Adrenal gland (tissue), 12 donors: ENCODE data around the gene ETF1. TPM values are rescaled to one million over a fixed set of nuclear protein-coding genes. Genes with fewer than 3 reads are reported as not detected.
A peak's percentile ranks its signal among the peaks of the same experiment; 100 is the strongest.

ENCODE experiments used
- DNase-seq, 7 donors: peaks; one replicate each; pipeline ENCODE4 v3.0.0-alpha.2; 2019 to 2020
- H3K27ac ChIP-seq, 5 donors: fragments of 200-600 bp; sonication (generic) in 4 of 5; 1 replicate in 3 of 5; 2 replicates in 2 of 5; pipeline versions ENCODE4 v1.5.1 to v1.8.0; 2016 to 2020; ENCODE audit warnings: mild to moderate bottlenecking in 1 of 5
- H3K27me3 ChIP-seq: fragments of 200-600 bp; 2 replicates; pipeline ENCODE4 v1.8.0; 2021
- H3K36me3 ChIP-seq, 2 donors: fragments of 200-600 bp; replicated peaks in 1 of 2; 1 replicate in 1 of 2; 2 replicates in 1 of 2; pipeline versions ENCODE4 v1.5.1 to v1.8.0; 2018 to 2022
- H3K4me1 ChIP-seq, 2 donors: fragments of 200-600 bp; replicated peaks in 1 of 2; 1 replicate in 1 of 2; 2 replicates in 1 of 2; pipeline versions ENCODE4 v1.5.1 to v1.8.0; 2018 to 2021
- H3K4me3 ChIP-seq, 4 donors: fragments of 200-600 bp; sonication (generic) in 3 of 4; one replicate each; pipeline ENCODE4 v1.5.1; 2016 to 2018
- H3K9me3 ChIP-seq, 3 donors: fragments of 200-600 bp; sonication (generic) in 1 of 3; replicated peaks in 1 of 3; 1 replicate in 2 of 3; 2 replicates in 1 of 3; pipeline versions ENCODE4 v1.5.1 to v1.8.0; 2016 to 2021
- POLR2A ChIP-seq, 2 donors: fragments of 450-650 bp; IDR thresholded peaks; one replicate each; pipeline ENCODE4 v1.6.1; 2017; ENCODE audit warnings: antibody characterized with exemption in 2 of 2, mild to moderate bottlenecking in 2 of 2, moderate library complexity in 1 of 2
- WGBS, 4 donors: extraction: QIAGEN DNeasy Blood & Tissue Kit in 2 of 4; methylation state at CpG; one replicate each; pipeline versions ENCODE4 v1.1.5 to v1.1.7; 2013 to 2017; 5-methylcytosine and 5-hydroxymethylcytosine counted together
- intact Hi-C, 2 donors: fragments of 100-400 bp; cut with DNase I; formaldehyde crosslinking; loops; one replicate each; pipeline versions ENCODE4 v1.14.1 to v1.15.0; 2022 to 2023
- polyA plus RNA-seq, 3 donors: library from polyadenylated mRNA; stranded (reverse); fragments of 200-250 nt in 2 of 3; fragments of 350-450 nt in 1 of 3; fragmentation: Illumina TruSeq in 1 of 3; extraction: RNeasy Lipid Tissue Mini Kit (QIAGEN cat#74804) in 1 of 3; gene quantifications; one replicate each; pipeline ENCODE4 v1.2.3, GENCODE V29; 2013 to 2014
- total RNA-seq, 9 donors: library from RNA; depleted of rRNA in 4 of 9; stranded (reverse); fragments of >200 nt in 4 of 9; fragments of 120-200 nt in 1 of 9; fragmentation: NEBNext Ultra II Directional in 1 of 9; extraction: Animal tissue kit (Norgen Biotek cat#: 25700) in 1 of 9; gene quantifications; one replicate each; pipeline versions ENCODE4 v1.1.0 to v1.2.4, GENCODE V29; 2013 to 2023
- TF ChIP-seq, protein P1 (sequence below), 6 experiments: fragments of 450-650 bp in 4 of 6; fragments of 200-600 bp in 2 of 6; sonication (generic) in 1 of 6; IDR thresholded peaks; 1 replicate in 5 of 6; 2 replicates in 1 of 6; pipeline versions ENCODE4 v1.5.1 to v1.8.0; 2016 to 2021; ENCODE audit warnings: antibody characterized with exemption in 6 of 6, mild to moderate bottlenecking in 2 of 6, moderate library complexity in 1 of 6
- donor health status: healthy with polysubstance abuse.
- donor health status: Bipolar disorder and iron deficiency.
- donor health status: DM: yes; HTN: yes; CAD: no.
- donor health status: DM: no; HTN: no; CAD: no.
- donor health status: DM: no; HTN: no; CAD: no.
- donor health status: DM: yes; HTN: yes; CAD: no.

The ETF1 gene
- total and polyA plus RNA-seq, 12 donors = 25.4 to 178 (median 72.3) TPM

- Histone ChIP-seq H3K27me3 (no peaks in the 10 kb centered on the region), H3K27ac (peak overlapping the region in 1 of 5 donors; percentile 25), H3K4me1 (peaks cover 4 to 17% of the 10 kb centered on the region in 2 donors), H3K4me3 (no peak overlapping the region), H3K36me3 (no peaks in the 10 kb centered on the region), H3K9me3 (no peaks in the 10 kb centered on the region)
- DNase-seq = peak in 5 of 7 donors; percentile 30 to 61 (median 59)
- intact Hi-C loops = no loop called here
- 71 to 80% (median 78%) methylated on average over 10 to 11 of the region's 11 CpGs for WGBS, 4 donors
- TF ChIP-seq, protein P1, sequence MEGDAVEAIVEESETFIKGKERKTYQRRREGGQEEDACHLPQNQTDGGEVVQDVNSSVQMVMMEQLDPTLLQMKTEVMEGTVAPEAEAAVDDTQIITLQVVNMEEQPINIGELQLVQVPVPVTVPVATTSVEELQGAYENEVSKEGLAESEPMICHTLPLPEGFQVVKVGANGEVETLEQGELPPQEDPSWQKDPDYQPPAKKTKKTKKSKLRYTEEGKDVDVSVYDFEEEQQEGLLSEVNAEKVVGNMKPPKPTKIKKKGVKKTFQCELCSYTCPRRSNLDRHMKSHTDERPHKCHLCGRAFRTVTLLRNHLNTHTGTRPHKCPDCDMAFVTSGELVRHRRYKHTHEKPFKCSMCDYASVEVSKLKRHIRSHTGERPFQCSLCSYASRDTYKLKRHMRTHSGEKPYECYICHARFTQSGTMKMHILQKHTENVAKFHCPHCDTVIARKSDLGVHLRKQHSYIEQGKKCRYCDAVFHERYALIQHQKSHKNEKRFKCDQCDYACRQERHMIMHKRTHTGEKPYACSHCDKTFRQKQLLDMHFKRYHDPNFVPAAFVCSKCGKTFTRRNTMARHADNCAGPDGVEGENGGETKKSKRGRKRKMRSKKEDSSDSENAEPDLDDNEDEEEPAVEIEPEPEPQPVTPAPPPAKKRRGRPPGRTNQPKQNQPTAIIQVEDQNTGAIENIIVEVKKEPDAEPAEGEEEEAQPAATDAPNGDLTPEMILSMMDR (IDR thresholded peaks at IDR 0.05) = no peak
- TF ChIP-seq POLR2A (IDR thresholded peaks at IDR 0.05) = no peak
These were observed 81.5 kb downstream of the ETF1 start for GRCh38 chr5:138461343-138462125.

- no peaks in the 10 kb centered on the region for H3K27me3 ChIP-seq
- no peaks in the 10 kb centered on the region for H3K36me3 ChIP-seq
- TF ChIP-seq POLR2A (IDR thresholded peaks at IDR 0.05) = no peak
- TF ChIP-seq, protein P1 (IDR thresholded peaks at IDR 0.05) = no peak
- no peaks in the 10 kb centered on the region for H3K9me3 ChIP-seq
- intact Hi-C loops = no loop called here
- no peak overlapping the region for H3K4me3 ChIP-seq
- no peak overlapping the region for H3K27ac ChIP-seq
- H3K4me1 ChIP-seq = peaks cover 0 to 17% of the 10 kb centered on the region in 2 donors
- no peak for DNase-seq
- WGBS, 4 donors = 84 to 94% (median 91%) methylated on average over 4 of the region's 4 CpGs
These were observed 82.9 kb downstream of the ETF1 start for GRCh38 chr5:138460032-138460693.

DNA sequence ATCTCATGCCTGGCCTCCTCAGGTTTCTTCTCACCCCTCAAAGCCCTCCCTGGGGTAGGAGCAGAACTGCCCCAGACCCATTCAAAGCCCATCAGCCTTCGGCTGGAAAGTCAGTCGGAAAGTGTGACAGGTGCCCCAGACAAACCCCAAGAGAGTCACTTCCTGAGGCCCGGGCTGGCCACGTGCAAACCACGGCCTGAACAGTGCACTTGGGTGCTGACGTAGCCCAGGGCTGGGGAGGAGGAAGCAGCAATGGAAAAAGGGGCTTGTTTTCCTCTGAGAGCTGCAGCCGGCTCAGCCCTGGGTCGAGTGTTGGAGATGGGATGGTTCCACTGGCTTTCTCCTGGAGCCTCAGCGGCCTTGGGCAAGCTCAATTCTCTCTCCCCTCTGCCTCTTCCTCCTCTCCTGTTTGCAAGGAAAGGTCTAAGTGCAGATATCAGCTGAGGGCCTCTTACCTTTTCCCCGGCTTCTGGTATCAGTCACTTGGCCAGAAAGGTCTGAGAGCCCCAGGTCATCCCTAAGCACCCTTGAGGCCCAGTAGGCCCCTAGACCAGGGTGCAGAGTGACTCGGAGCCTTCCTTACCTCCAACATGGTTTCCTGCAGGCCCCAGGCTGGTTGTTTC is 83.6 kb downstream of the ETF1 start:
- H3K4me1 ChIP-seq = peaks cover 0 to 17% of the 10 kb centered on the region in 2 donors

More for the DNA sequence above, 83.6 kb downstream of the ETF1 start:
- TF ChIP-seq, protein P1 (IDR thresholded peaks at IDR 0.05) = no peak
- peak in 4 of 7 donors; percentile 39 to 57 (median 46) for DNase-seq
- Histone ChIP-seq H3K9me3 (no peaks in the 10 kb centered on the region), H3K27ac (no peak overlapping the region), H3K27me3 (no peaks in the 10 kb centered on the region), H3K36me3 (no peaks in the 10 kb centered on the region), H3K4me3 (no peak overlapping the region)
- intact Hi-C loops = loop anchor here in 1 of 2 donors (5.0 kb wide), 2 partner anchors 43 to 83 kb away; partner anchors contain the start of gene ETF1
- WGBS, 4 donors = 74 to 90% (median 80%) methylated on average over 6 to 11 of the region's 11 CpGs
